GM20000 (cell line): ENCODE results near the gene USP37.

Experiments used
- DNase-seq: peaks from one replicate; pipeline ENCODE4 v3.0.0; 2012; ENCODE audit warnings: low spot score
- TF ChIP-seq, protein P1 (sequence below): IDR thresholded peaks from 2 replicates; pipeline ENCODE4 v1.5.1; 2012; ENCODE audit warnings: mild to moderate bottlenecking, control low read depth; ENCODE audit errors: extremely low read depth, missing control alignments

The USP37 gene

GRCh38 chr2:218485986-218486667 lies 82.0 kb downstream of the USP37 start:
- TF ChIP-seq, protein P1, sequence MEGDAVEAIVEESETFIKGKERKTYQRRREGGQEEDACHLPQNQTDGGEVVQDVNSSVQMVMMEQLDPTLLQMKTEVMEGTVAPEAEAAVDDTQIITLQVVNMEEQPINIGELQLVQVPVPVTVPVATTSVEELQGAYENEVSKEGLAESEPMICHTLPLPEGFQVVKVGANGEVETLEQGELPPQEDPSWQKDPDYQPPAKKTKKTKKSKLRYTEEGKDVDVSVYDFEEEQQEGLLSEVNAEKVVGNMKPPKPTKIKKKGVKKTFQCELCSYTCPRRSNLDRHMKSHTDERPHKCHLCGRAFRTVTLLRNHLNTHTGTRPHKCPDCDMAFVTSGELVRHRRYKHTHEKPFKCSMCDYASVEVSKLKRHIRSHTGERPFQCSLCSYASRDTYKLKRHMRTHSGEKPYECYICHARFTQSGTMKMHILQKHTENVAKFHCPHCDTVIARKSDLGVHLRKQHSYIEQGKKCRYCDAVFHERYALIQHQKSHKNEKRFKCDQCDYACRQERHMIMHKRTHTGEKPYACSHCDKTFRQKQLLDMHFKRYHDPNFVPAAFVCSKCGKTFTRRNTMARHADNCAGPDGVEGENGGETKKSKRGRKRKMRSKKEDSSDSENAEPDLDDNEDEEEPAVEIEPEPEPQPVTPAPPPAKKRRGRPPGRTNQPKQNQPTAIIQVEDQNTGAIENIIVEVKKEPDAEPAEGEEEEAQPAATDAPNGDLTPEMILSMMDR: no peak
- DNase-seq: no peak

GRCh38 chr2:218482651-218483050 lies 85.5 kb downstream of the USP37 start:
- peak; percentile 10 for DNase-seq
- TF ChIP-seq, protein P1: no peak

DNA sequence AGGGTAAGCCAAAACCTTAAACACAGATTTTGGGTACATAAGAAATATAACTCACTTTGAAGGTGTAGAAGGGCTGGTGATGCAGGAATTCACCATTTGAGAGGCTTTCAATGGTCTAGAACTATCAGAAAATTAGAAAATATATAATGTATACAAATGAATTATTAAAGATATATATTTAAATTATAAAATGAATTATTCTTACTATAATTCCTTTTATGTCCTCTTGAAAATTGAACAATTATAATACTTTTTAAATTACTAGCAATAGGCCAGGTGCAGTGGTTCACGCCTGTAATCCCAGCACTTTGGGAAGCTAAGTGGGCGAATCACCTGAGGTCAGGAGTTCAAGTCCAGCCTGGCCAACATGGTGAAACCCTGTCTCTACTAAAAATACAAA lies 88.6 kb downstream of the USP37 start:
- no peak for DNase-seq
- TF ChIP-seq, protein P1: no peak

DNA sequence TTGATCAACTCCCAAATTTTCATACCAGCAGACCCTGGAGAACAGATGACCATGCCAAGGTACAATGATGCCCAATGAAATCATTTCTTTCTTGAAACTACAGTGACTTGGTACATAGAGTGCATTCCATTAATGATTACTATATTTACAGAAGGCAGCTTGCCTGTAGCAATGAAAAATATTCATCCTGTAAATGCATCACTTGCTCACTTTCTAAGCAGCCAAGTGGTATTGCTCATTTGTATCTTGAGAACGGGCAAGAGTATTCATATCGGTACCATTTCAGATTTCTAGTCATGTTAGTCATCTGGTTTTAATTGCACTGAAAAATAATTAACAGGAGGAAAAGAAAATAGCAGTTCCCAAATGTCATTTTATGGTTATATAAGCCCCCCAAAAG lies 89.6 kb downstream of the USP37 start:
- no peak for DNase-seq
- TF ChIP-seq, protein P1: no peak

GRCh38 chr2:218477247-218477646 lies 90.9 kb downstream of the USP37 start:
- DNase-seq: no peak
- TF ChIP-seq, protein P1: no peak

DNA sequence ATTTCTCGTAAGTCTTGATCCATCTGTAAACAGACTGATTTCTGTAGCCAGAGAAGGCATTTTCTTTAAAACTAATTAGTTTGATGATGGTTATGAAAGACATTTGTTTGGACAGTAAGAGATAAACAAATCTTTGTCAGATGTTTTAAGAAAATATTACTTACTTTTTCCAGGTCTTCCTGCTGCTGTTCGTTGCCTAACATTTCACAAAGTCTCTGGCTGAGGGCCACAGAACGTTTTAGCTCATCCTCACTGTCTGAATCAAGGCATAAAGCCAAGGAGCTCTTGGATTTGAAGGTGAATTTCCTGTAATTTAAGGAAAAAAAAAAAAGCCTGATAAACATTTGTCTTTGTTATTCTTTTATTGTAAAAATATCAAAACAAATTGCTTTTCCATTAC lies 91.5 kb downstream of the USP37 start:
- no peak for DNase-seq

GRCh38 chr2:218474527-218474926 lies 93.6 kb downstream of the USP37 start:
- DNase-seq: no peak
- TF ChIP-seq, protein P1: no peak

More for the DNA sequence above, 91.5 kb downstream of the USP37 start:
- TF ChIP-seq, protein P1: no peak
